ENCODE measurements around the gene NDUFV2.

DNA sequence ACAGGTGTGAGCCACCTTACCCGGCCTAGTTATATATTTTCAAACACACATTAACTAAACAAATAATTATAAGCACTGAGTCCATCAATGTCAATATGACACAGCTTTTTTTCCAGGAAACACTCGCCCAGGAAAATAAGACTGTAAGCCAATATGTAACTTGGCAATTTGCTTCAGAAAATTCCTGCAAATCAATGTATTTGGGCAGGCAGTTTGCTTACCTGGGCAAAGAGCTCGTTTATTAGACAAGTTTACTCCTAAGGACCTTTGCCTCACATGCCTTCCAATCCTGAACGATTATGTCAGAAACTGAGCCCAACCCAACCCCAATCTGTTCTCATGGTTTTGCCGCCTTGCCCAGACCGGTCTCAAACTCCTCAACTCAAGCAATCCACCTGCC lies 34.7 kb upstream of the NDUFV2 start:
- TF ChIP-seq, protein P1, sequence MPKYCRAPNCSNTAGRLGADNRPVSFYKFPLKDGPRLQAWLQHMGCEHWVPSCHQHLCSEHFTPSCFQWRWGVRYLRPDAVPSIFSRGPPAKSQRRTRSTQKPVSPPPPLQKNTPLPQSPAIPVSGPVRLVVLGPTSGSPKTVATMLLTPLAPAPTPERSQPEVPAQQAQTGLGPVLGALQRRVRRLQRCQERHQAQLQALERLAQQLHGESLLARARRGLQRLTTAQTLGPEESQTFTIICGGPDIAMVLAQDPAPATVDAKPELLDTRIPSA (CRISPR knock-in tag; IDR thresholded peaks at IDR 0.05; ENCODE audit: borderline replicate concordance), result no peak
- TF ChIP-seq, protein P2, sequence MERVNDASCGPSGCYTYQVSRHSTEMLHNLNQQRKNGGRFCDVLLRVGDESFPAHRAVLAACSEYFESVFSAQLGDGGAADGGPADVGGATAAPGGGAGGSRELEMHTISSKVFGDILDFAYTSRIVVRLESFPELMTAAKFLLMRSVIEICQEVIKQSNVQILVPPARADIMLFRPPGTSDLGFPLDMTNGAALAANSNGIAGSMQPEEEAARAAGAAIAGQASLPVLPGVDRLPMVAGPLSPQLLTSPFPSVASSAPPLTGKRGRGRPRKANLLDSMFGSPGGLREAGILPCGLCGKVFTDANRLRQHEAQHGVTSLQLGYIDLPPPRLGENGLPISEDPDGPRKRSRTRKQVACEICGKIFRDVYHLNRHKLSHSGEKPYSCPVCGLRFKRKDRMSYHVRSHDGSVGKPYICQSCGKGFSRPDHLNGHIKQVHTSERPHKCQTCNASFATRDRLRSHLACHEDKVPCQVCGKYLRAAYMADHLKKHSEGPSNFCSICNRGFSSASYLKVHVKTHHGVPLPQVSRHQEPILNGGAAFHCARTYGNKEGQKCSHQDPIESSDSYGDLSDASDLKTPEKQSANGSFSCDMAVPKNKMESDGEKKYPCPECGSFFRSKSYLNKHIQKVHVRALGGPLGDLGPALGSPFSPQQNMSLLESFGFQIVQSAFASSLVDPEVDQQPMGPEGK (CRISPR knock-in tag; IDR thresholded peaks at IDR 0.05), result no peak
- TF ChIP-seq ZNF629 (CRISPR knock-in tag; conservative IDR thresholded peaks at IDR 0.05) (no peak), NR1H2 (CRISPR knock-in tag; IDR thresholded peaks at IDR 0.05; ENCODE audit: borderline replicate concordance, low read depth) (no peak), ZNF562 (CRISPR knock-in tag; IDR thresholded peaks at IDR 0.05; ENCODE audit: borderline replicate concordance) (no peak), RCOR2 (CRISPR knock-in tag; IDR thresholded peaks at IDR 0.05) (no peak), ZZZ3 (CRISPR knock-in tag; IDR thresholded peaks at IDR 0.05; ENCODE audit: borderline replicate concordance) (no peak)
- TF ChIP-seq, protein P3, sequence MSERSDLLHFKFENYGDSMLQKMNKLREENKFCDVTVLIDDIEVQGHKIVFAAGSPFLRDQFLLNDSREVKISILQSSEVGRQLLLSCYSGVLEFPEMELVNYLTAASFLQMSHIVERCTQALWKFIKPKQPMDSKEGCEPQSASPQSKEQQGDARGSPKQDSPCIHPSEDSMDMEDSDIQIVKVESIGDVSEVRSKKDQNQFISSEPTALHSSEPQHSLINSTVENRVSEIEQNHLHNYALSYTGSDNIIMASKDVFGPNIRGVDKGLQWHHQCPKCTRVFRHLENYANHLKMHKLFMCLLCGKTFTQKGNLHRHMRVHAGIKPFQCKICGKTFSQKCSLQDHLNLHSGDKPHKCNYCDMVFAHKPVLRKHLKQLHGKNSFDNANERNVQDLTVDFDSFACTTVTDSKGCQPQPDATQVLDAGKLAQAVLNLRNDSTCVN (CRISPR knock-in tag; IDR thresholded peaks at IDR 0.05; ENCODE audit: borderline replicate concordance), result no peak
